Measurements from ENCODE around the gene CEP85.

Gene CEP85

DNA sequence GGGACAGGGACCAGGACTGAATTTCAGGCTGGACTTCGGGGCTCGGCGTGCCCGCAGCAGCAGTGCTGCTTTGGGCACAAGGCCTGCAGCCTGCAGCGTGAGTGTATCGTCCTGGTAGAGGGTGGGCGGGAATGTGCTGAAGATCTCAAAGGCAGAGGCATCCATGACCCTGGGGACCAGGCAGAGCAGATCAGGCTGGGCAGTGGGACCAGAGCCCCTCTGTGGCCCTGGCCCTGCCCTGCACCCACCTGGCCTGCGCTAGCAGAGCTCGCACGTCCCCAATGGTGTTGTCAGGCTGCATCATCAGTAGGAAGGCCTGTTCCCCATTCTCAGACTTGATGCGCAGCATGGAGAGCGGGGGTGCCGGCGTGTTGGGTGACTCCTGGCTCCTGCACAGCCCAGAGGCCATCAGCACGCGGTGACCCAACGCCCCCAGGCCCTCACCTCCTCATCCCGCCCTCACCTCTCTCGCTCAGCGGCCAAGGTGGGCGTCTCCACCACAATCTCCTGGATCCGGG lies 48.5 kb downstream of the CEP85 start:
- no peak for DNase-seq (ENCODE audit: low spot score)
- TF ChIP-seq, protein P1, sequence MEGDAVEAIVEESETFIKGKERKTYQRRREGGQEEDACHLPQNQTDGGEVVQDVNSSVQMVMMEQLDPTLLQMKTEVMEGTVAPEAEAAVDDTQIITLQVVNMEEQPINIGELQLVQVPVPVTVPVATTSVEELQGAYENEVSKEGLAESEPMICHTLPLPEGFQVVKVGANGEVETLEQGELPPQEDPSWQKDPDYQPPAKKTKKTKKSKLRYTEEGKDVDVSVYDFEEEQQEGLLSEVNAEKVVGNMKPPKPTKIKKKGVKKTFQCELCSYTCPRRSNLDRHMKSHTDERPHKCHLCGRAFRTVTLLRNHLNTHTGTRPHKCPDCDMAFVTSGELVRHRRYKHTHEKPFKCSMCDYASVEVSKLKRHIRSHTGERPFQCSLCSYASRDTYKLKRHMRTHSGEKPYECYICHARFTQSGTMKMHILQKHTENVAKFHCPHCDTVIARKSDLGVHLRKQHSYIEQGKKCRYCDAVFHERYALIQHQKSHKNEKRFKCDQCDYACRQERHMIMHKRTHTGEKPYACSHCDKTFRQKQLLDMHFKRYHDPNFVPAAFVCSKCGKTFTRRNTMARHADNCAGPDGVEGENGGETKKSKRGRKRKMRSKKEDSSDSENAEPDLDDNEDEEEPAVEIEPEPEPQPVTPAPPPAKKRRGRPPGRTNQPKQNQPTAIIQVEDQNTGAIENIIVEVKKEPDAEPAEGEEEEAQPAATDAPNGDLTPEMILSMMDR (conservative IDR thresholded peaks at IDR 0.05; ENCODE audit: low read depth): no peak
- ChIA-PET CTCF (interaction anchor here (0.6 kb wide), 1 partner anchor 49 kb away, joined by 4 read pairs; no protein-coding TSS in a partner anchor), POLR2A (ENCODE audit: low non-redundant PET) (no interaction called here)
- H3K27ac ChIP-seq: peak overlapping the region; percentile 99

DNA sequence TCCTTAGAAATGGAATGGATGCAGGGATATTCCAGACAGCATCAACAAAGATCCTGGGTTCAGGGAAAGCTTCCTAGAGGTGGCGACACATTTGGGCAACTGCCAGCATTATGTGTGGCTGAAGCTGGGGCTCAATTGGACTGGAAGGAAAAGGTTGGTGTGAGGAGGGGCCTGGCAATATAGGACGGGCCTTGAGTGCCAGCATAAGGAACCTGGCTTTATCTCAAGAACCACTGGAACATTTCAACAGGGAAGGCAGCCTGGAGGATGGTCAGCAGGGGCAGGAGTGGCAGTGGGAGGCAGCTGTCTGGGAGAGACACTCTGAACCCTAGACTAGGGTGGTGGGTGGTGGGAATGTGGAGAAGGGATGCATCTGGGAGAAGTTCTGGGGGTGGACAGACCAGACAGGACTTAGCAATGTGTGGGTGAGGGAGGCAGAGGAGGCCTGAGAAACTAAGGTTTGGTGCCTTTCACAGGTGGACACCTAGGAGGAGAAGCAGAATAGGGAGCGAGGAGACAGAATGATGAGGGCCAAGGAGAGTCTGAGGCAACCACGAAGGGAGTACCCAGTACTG lies 49.4 kb downstream of the CEP85 start:
- TF ChIP-seq, protein P1 (conservative IDR thresholded peaks at IDR 0.05; ENCODE audit: low read depth): no peak
- CTCF ChIA-PET: interaction anchor here (0.9 kb wide), 1 partner anchor 133 kb away, joined by 3 read pairs; no protein-coding TSS in a partner anchor
- DNase-seq (ENCODE audit: low spot score): no peak
- POLR2A ChIA-PET (ENCODE audit: low non-redundant PET): no interaction called here
- H3K27ac ChIP-seq: peak overlapping the region; percentile 99

DNA sequence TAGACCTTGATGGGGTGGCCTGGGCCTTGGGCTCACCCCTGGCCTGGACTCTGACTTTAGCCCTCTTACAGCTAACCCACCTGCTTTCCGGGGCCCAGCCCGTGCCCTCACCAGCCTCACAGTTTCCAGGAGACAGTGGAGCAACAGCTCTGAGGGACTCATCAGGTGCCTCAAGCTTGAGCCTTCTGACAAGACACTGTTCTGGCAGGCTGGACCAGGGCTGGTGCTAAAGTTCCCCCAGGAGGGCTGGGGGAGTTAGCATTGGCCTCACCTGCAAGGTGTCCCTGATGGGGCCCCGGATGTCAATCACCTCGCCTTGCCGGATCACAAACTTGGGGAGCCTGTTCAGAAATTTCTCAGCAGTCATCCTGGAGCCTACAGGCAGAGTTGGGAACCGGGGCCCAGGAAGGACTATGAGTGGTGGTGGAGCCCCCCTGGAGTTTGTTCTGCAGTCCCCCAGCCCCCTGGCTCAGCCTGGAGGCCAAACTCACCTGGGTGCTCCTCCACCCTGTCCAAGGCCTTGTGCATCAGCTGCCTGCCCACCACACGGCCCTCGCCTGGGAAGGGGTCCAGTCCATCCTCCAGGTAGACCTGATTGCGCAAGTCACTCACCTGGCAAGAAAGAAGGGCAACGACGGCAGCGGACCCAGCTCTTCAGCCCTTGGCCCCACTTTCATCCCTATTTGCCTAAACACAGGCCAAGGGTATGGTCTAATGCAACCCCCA lies 50.0 kb downstream of the CEP85 start:
- TF ChIP-seq, protein P1 (conservative IDR thresholded peaks at IDR 0.05; ENCODE audit: low read depth): no peak
- H3K27ac ChIP-seq: peak overlapping the region; percentile 99
- no peak for DNase-seq (ENCODE audit: low spot score)
- POLR2A ChIA-PET (ENCODE audit: low non-redundant PET): interaction anchor here (0.6 kb wide), 2 partner anchors 80 to 134 kb away, joined by 3 to 4 read pairs; no protein-coding TSS in a partner anchor
- CTCF ChIA-PET: interaction anchor here (0.7 to 1.6 kb wide), 7 partner anchors 25 to 133 kb away, joined by 3 to 11 read pairs (median 4); no protein-coding TSS in a partner anchor

DNA sequence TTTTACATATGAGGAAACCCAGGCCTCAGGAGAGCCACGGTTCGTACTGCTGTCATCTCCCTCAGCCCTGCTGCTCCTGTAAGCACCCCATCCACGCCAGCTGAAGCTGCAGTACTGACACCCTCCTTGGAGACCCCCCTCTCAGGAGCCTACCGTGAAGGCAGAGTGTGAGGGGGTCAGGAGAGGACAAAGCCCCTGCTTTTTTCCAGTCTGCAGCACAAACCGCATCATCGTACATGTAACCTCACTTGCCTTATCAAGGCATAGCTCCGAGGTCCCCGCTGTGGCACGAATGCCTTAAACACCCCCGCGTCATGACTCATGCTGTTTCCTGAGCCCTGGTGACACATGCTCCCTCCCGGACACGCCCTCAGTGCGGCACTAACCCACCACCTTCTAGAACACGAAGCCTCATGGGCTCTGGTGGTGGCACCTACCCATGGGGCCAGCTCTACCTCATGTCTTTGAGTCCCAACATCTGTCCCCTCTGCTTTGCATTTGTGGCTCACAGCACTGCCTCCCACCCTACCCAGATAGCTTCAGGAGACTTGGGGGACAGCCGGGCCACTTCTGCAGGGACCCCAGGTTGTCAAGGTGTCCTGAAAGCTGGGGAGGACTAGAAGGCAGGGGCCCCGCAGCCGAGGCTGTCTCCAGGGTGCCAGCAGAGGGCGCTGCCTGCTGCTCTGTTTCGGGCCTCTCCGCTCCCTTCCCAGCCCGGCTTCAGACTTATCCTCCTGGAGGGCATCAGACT lies 50.8 kb downstream of the CEP85 start:
- TF ChIP-seq, protein P1 (conservative IDR thresholded peaks at IDR 0.05; ENCODE audit: low read depth): peak; percentile 62
- CTCF ChIA-PET: interaction anchor here (0.6 to 1.6 kb wide), 13 partner anchors 8 to 810 kb away, joined by 3 to 11 read pairs (median 4); no protein-coding TSS in a partner anchor
- peak; percentile 90 for DNase-seq (ENCODE audit: low spot score)
- peak overlapping the region; percentile 99 for H3K27ac ChIP-seq
- POLR2A ChIA-PET (ENCODE audit: low non-redundant PET): interaction anchor here (0.6 kb wide), 2 partner anchors 79 to 133 kb away, joined by 3 to 4 read pairs; no protein-coding TSS in a partner anchor

DNA sequence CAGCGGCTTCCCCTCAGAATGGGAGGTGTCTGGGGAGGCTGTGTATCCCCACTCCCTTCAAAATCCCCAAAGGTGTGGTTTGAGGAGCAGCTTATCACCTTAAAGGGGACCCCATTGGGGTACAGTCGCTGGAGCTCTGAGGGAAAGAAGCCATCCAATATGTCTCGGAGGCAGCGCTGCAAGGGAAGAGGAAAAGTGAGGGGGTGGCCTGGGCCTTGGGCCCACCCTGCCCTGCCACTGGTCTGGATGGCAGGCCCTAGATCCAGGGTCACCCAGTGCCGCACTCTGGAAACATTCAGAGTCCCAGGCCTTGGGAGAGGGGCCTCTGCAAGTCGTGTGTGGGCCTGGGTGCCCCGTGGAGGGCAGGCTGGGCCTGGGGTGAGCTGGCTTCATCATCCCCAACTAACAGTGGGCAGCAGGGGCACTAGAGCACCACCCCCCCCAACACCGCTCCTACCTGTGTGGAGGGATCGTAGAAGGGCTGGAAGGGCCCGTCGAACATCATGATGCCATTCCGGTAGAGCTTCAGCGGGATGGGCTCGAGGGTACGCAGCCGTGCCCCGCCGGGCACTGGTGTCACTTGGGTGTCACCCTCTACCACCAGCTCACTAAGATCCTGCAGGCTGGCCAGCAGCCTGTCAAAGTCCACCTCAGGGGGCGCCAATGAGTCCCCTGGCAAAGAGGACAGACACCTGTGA lies 51.5 kb downstream of the CEP85 start:
- TF ChIP-seq, protein P1 (conservative IDR thresholded peaks at IDR 0.05; ENCODE audit: low read depth): no peak
- ChIA-PET POLR2A (ENCODE audit: low non-redundant PET) (no interaction called here), CTCF (interaction anchor here (0.6 to 1.9 kb wide), 14 partner anchors 9 to 809 kb away, joined by 3 to 11 read pairs (median 4); no protein-coding TSS in a partner anchor)
- H3K27ac ChIP-seq: peak overlapping the region; percentile 99
- DNase-seq (ENCODE audit: low spot score): no peak

Data from RWPE1 (cell line).